HEK293T (cell line): Measurements from ENCODE around the gene MARK2.

Source experiments
- BHLHE40 ChIP-seq: fragments of 450-650 bp; IDR thresholded peaks from 2 replicates; pipeline ENCODE4 v1.6.1; 2016; ENCODE audit warnings: mild to moderate bottlenecking, moderate library complexity, borderline replicate concordance
- FOXA1 ChIP-seq: fragments of 450-650 bp; IDR thresholded peaks from 2 replicates; pipeline ENCODE4 v1.6.1; 2016; ENCODE audit warnings: mild to moderate bottlenecking
- SUZ12 ChIP-seq: fragments of 450-650 bp; IDR thresholded peaks from 2 replicates; pipeline ENCODE4 v1.6.1; 2016; ENCODE audit warnings: mild to moderate bottlenecking
- TARDBP ChIP-seq: fragments of 450-650 bp; IDR thresholded peaks from 2 replicates; pipeline ENCODE4 v1.6.1; 2016

- TF ChIP-seq FOXA1 (no peak), TARDBP (no peak), SUZ12 (no peak), BHLHE40 (no peak)
Observed at GRCh38 chr11:63877658-63878241, 38.8 kb downstream of the MARK2 start.
